Smooth muscle cell (in vitro differentiated cells): ENCODE results near the gene PRPF8. TPM values are rescaled to one million over a fixed set of nuclear protein-coding genes. Genes with fewer than 3 reads are reported as not detected.

Source experiments
- DNase-seq: peaks from one replicate; lab custom pipeline; 2025; ENCODE audit not compliant: unreplicated experiment; lab: John Stamatoyannopoulos, UW
- H2AFZ ChIP-seq: fragments of 200-600 bp; sonication (generic); 2 replicates; pipeline ENCODE4 v1.6.0; 2016; ENCODE audit warnings: antibody characterized with exemption, low read depth, mild to moderate bottlenecking
- H3F3A ChIP-seq: fragments of 200-600 bp; sonication (generic); 2 replicates; pipeline ENCODE4 v1.6.0; 2017; ENCODE audit warnings: antibody characterized with exemption, low read depth
- H3K27ac ChIP-seq: fragments of 200-600 bp; sonication (generic); 2 replicates; pipeline ENCODE4 v1.5.1; 2016; ENCODE audit warnings: low read depth, mild to moderate bottlenecking
- H3K27me3 ChIP-seq: fragments of 200-600 bp; sonication (generic); 2 replicates; pipeline ENCODE4 v1.6.1; 2016; ENCODE audit warnings: low read depth, mild to moderate bottlenecking
- H3K36me3 ChIP-seq: fragments of 200-600 bp; sonication (generic); 2 replicates; pipeline ENCODE4 v1.5.1; 2016; ENCODE audit warnings: low read depth
- H3K4me1 ChIP-seq: fragments of 200-600 bp; sonication (generic); 2 replicates; pipeline ENCODE4 v1.5.1; 2016; ENCODE audit warnings: low read depth
- H3K4me2 ChIP-seq: fragments of 200-600 bp; sonication (generic); 2 replicates; pipeline ENCODE4 v1.6.0; 2016; ENCODE audit warnings: mild to moderate bottlenecking
- H3K4me3 ChIP-seq: fragments of 200-600 bp; sonication (generic); 2 replicates; pipeline ENCODE4 v1.5.1; 2016; ENCODE audit warnings: mild to moderate bottlenecking
- H3K79me2 ChIP-seq: fragments of 200-600 bp; sonication (generic); 2 replicates; pipeline ENCODE4 v1.6.0; 2016; ENCODE audit warnings: low read depth, mild to moderate bottlenecking
- H3K9ac ChIP-seq: fragments of 200-600 bp; sonication (generic); 2 replicates; pipeline ENCODE4 v1.6.0; 2016; ENCODE audit warnings: low read depth
- H3K9me3 ChIP-seq: fragments of 200-600 bp; sonication (generic); replicated peaks from 2 replicates; pipeline ENCODE4 v1.5.1; 2016; ENCODE audit warnings: low read depth
- H4K20me1 ChIP-seq: fragments of 200-600 bp; sonication (generic); 2 replicates; pipeline ENCODE4 v1.6.0; 2016; ENCODE audit warnings: low read depth
- CTCF ChIP-seq: fragments of 200-600 bp; sonication (generic); IDR thresholded peaks from 2 replicates; pipeline ENCODE4 v1.5.1; 2017; ENCODE audit warnings: borderline replicate concordance, mild to moderate bottlenecking, antibody characterized with exemption; ENCODE audit not compliant: insufficient read depth, poor library complexity, severe bottlenecking
- WGBS: methylation state at CpG from one replicate; pipeline ENCODE4 v1.1.7; 2016; ENCODE audit warnings: low lambda C conversion rate; 5-methylcytosine and 5-hydroxymethylcytosine counted together
- polyA plus RNA-seq: library from polyadenylated mRNA; unstranded; fragments of >200 nt; fragmentation: Nextera tagmentation; extraction: Ambion mirVana; gene quantifications from 2 replicates; pipeline ENCODE4 v1.2.1, GENCODE V29; 2016
- total RNA-seq: library from RNA; depleted of rRNA; stranded (reverse); fragments of >200 nt; gene quantifications from 2 replicates; pipeline ENCODE4 v1.2.3, GENCODE V29; 2014

PRPF8 gene
- total and polyA plus RNA-seq, 2 experiments from 2014 or later: 99.7 to 129 TPM

DNA sequence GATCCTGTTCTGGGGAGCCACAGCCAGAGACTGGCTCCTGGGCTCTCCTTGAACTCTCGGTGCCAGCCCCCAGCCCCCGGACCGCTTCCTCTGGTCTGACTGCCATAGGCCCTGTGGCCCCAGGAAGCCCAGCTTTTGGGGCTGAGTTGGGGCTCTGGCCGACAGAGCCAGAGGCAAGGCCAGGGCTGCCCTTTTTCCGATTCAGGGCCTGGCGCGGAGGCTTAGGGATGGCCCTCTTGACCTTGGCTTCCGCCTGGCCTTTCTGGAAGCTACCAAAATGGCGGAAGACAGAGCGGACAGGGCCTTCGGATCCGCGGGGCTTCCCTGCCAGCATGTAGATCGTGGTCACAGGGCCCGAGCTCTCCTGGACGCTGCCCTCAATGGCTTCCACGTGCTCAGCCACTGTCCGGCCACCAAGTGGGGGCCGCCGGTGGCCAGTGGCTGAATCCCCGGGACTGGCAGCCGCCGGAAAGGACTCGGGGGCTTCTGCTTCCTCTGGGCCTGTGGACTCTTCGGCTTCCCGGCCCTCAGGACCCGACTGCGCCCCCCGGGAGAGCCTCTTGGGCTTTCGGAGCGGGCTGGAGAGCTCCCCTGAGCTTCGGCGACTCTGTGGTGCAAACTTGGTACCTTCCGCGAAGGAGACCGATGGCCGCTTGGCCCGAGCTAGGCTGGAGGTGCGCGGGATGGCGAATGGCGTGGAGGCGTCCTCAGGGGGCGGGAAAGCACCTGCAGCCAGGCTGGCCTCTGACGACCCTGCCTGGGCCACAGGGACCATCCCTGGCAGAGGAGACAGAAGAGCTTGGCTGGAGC lies 49.6 kb downstream of the PRPF8 start:
- 97% methylated on average over 43 of the region's 45 CpGs for WGBS
- no peaks in the 10 kb centered on the region for H3K27me3 ChIP-seq
- TF ChIP-seq CTCF: no peak

GRCh38 chr17:1630662-1631061 lies 54.0 kb downstream of the PRPF8 start:
- Histone ChIP-seq H3K79me2 (no peaks in the 10 kb centered on the region), H3K36me3 (no peaks in the 10 kb centered on the region), H3K9ac (no peak overlapping the region), H3K4me2 (no peak overlapping the region), H3F3A (no peaks in the 10 kb centered on the region), H3K27ac (no peak overlapping the region), H4K20me1 (no peaks in the 10 kb centered on the region), H2AFZ (no peak overlapping the region), H3K27me3 (no peaks in the 10 kb centered on the region), H3K4me3 (no peak overlapping the region), H3K9me3 (no peaks in the 10 kb centered on the region), H3K4me1 (peaks cover 18% of the 10 kb centered on the region)
- WGBS: 56% methylated on average over 4 of the region's 4 CpGs
- TF ChIP-seq CTCF: no peak
- DNase-seq: no peak

More for the DNA sequence above, 49.6 kb downstream of the PRPF8 start:
- Histone ChIP-seq H3K36me3 (no peaks in the 10 kb centered on the region), H3K9ac (no peak overlapping the region), H3K9me3 (no peaks in the 10 kb centered on the region), H3F3A (no peaks in the 10 kb centered on the region), H3K27ac (no peak overlapping the region), H4K20me1 (no peaks in the 10 kb centered on the region), H3K79me2 (no peaks in the 10 kb centered on the region), H3K4me2 (no peak overlapping the region), H3K4me3 (no peak overlapping the region), H3K4me1 (peaks cover 7% of the 10 kb centered on the region), H2AFZ (no peak overlapping the region)
- no peak for DNase-seq

- Histone ChIP-seq H3K79me2 (no peaks in the 10 kb centered on the region), H3K36me3 (no peaks in the 10 kb centered on the region), H3K4me3 (peak overlapping the region; percentile 65), H3K4me1 (peaks cover 25% of the 10 kb centered on the region), H3K9ac (peak overlapping the region; percentile 6), H3F3A (no peaks in the 10 kb centered on the region), H3K27me3 (no peaks in the 10 kb centered on the region), H3K27ac (no peak overlapping the region), H3K9me3 (no peaks in the 10 kb centered on the region), H4K20me1 (no peaks in the 10 kb centered on the region), H3K4me2 (peak overlapping the region; percentile 97), H2AFZ (peak overlapping the region; percentile 51)
- WGBS: 14% methylated on average over 44 of the region's 45 CpGs
- DNase-seq: no peak
- peak; percentile 29 for TF ChIP-seq CTCF
These were observed 55.0 kb downstream of the PRPF8 start for GRCh38 chr17:1629504-1630310.
